Ishikawa (cell line): ENCODE results near the gene P4HTM.

Experiments used
- CEBPB ChIP-seq: IDR thresholded peaks from 2 replicates; pipeline ENCODE4 v1.6.1; 2012
- CREB1 ChIP-seq: IDR thresholded peaks from 2 replicates; pipeline ENCODE4 v1.6.1; 2012; ENCODE audit warnings: low read depth
- EGR1 ChIP-seq: IDR thresholded peaks from 2 replicates; pipeline ENCODE4 v1.6.1; 2012
- EP300 ChIP-seq: IDR thresholded peaks from 2 replicates; pipeline ENCODE4 v1.6.1; 2012; ENCODE audit warnings: borderline replicate concordance
- FOXM1 ChIP-seq: IDR thresholded peaks from 2 replicates; pipeline ENCODE4 v1.6.1; 2012; ENCODE audit warnings: low read depth, borderline replicate concordance
- NFIC ChIP-seq: IDR thresholded peaks from 2 replicates; pipeline ENCODE4 v1.6.1; 2012
- RAD21 ChIP-seq: IDR thresholded peaks from 2 replicates; pipeline ENCODE4 v1.6.1; 2012; ENCODE audit warnings: low read depth
- TAF1 ChIP-seq: IDR thresholded peaks from 2 replicates; pipeline ENCODE4 v1.6.1; 2012; ENCODE audit warnings: low read depth, mild to moderate bottlenecking
- TCF12 ChIP-seq: IDR thresholded peaks from 2 replicates; pipeline ENCODE4 v1.6.1; 2012; ENCODE audit warnings: low read depth
- TEAD4 ChIP-seq: IDR thresholded peaks from 2 replicates; pipeline ENCODE4 v1.6.1; 2012
- YY1 ChIP-seq: IDR thresholded peaks from 2 replicates; pipeline ENCODE4 v1.6.1; 2012; ENCODE audit warnings: low read depth
- ZBTB7A ChIP-seq: IDR thresholded peaks from 2 replicates; pipeline ENCODE4 v1.6.1; 2012; ENCODE audit warnings: low read depth
- TF ChIP-seq, protein P1 (sequence below): IDR thresholded peaks from 2 replicates; pipeline ENCODE4 v1.6.1; 2012
- TF ChIP-seq, protein P2 (sequence below): IDR thresholded peaks from 2 replicates; pipeline ENCODE4 v1.6.1; 2012; ENCODE audit warnings: low read depth, mild to moderate bottlenecking
- TF ChIP-seq, protein P3 (sequence below): IDR thresholded peaks from 2 replicates; pipeline ENCODE4 v1.6.1; 2012

The P4HTM gene

DNA sequence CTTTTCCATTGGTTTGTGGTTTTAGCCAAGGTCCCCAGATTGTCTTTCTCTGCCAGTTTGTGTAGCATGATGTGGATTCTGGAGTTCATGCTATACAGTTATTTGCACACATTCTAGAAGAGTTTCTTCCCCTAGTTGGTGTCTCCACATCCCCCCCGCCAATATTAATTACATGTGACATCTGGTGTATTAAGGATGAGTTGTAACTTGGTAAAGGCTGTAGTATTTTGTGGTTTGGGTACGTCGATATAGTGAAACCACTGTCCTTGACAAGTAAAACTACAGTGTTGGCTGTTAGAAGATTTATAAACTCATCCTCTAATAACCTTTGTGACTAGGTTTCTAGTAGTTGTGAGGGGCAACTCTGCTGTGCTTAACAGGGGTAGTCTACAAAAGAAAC lies 23.7 kb upstream of the P4HTM start:
- TF ChIP-seq NFIC (no peak), TAF1 (no peak), RAD21 (no peak), EP300 (no peak), FOXM1 (no peak), TCF12 (no peak), CREB1 (no peak), TEAD4 (no peak), CEBPB (no peak), YY1 (no peak), ZBTB7A (no peak)
- TF ChIP-seq, protein P1, sequence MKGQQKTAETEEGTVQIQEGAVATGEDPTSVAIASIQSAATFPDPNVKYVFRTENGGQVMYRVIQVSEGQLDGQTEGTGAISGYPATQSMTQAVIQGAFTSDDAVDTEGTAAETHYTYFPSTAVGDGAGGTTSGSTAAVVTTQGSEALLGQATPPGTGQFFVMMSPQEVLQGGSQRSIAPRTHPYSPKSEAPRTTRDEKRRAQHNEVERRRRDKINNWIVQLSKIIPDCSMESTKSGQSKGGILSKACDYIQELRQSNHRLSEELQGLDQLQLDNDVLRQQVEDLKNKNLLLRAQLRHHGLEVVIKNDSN, result no peak
- TF ChIP-seq, protein P2, sequence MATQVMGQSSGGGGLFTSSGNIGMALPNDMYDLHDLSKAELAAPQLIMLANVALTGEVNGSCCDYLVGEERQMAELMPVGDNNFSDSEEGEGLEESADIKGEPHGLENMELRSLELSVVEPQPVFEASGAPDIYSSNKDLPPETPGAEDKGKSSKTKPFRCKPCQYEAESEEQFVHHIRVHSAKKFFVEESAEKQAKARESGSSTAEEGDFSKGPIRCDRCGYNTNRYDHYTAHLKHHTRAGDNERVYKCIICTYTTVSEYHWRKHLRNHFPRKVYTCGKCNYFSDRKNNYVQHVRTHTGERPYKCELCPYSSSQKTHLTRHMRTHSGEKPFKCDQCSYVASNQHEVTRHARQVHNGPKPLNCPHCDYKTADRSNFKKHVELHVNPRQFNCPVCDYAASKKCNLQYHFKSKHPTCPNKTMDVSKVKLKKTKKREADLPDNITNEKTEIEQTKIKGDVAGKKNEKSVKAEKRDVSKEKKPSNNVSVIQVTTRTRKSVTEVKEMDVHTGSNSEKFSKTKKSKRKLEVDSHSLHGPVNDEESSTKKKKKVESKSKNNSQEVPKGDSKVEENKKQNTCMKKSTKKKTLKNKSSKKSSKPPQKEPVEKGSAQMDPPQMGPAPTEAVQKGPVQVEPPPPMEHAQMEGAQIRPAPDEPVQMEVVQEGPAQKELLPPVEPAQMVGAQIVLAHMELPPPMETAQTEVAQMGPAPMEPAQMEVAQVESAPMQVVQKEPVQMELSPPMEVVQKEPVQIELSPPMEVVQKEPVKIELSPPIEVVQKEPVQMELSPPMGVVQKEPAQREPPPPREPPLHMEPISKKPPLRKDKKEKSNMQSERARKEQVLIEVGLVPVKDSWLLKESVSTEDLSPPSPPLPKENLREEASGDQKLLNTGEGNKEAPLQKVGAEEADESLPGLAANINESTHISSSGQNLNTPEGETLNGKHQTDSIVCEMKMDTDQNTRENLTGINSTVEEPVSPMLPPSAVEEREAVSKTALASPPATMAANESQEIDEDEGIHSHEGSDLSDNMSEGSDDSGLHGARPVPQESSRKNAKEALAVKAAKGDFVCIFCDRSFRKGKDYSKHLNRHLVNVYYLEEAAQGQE, result no peak

DNA sequence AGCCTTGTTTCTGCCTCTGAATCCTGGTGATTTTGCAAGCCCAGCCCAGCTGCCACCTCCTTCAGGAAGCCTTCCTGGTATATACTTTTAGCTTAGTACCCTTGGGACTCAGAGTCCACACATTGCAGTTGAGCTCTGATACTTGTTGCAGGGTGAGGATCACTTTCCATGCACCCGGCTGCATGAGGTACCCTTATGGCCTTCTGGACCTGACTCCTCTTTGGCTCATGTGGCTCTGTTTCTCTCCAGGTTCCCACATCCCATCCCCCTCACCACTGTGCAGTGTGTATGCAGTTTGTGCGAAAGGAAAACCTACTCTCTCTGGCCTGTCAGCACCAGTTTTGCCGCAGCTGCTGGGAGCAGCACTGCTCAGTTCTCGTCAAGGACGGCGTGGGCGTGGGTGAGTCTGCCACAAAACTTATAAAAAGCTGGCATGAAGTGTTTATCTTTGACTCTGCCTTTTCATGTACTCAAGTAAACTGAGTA lies 23.1 kb upstream of the P4HTM start:
- TF ChIP-seq TEAD4 (no peak), CEBPB (no peak)
- TF ChIP-seq, protein P3, sequence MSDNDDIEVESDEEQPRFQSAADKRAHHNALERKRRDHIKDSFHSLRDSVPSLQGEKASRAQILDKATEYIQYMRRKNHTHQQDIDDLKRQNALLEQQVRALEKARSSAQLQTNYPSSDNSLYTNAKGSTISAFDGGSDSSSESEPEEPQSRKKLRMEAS, result no peak
- TF ChIP-seq, protein P1, result no peak

DNA sequence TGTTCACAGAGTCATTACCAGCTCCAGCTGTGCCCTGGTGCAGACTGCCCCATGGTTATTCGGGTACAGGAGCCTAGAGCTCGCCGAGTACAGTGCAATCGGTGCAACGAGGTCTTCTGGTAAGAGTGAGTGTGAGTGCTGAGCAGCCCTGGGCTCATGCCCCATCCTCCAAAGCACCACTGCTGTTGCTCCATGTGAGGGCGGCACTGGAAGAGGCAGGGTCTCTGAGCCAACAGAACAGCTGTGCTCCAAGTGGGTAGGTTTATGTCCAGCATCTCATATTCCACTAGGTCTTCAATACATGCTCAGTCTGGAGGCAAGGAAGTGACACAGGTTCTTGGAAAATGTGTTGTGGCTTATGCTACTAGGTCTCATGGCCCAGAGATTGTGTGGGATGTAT lies 19.5 kb upstream of the P4HTM start:
- TF ChIP-seq, protein P1, result no peak
- TF ChIP-seq EP300 (no peak), ZBTB7A (no peak), TEAD4 (no peak), CEBPB (no peak), TCF12 (no peak), EGR1 (no peak), CREB1 (no peak), FOXM1 (no peak), NFIC (no peak)
- TF ChIP-seq, protein P2, result no peak
- TF ChIP-seq, protein P3, result no peak

DNA sequence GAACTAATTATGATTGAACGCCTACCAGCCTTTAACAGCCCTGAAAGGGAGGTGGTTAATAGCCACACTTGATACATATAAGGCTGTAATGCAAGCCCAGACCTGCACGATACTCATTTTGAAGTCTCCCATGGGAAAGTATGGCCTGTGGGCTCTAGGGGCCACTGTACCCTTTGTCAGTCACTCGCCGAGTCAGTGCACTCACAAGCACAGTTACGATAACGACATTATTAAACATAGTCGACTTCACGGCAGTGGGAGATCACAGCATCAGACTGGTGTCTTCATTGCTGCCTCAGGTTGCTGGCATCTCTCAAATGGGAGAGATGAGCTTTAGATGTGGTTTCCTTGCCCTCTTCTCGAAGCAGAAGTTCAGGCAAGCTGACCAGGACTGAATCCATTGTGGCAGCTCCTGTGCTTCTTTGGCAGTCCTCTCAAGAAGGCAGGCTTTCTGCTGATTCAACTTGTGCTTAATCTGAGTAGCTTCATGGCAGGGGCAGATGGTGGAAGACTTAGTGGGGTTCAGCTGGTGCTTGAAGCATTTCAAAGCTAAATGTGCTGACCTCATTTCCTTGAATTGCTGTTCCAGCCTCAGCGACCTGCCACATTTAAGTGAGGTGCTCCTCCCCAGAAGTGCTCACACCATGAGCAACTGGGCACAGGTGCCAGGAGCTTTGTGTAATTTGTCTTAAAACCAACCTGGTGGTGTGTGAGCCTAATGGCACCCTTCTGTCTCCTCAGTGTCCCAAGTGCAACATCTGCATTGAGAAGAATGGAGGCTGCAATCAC lies 15.8 kb upstream of the P4HTM start:
- no peak for TF ChIP-seq EGR1
- TF ChIP-seq CREB1, result no peak
- TF ChIP-seq, protein P1, result no peak
- no peak for TF ChIP-seq ZBTB7A
- no peak for TF ChIP-seq YY1
- no peak for TF ChIP-seq NFIC
- TF ChIP-seq TEAD4, result no peak
- TF ChIP-seq, protein P2, result no peak
